SK-N-SH (cell line): Measurements from ENCODE around the gene PDCD2. TPM values are rescaled to one million over a fixed set of nuclear protein-coding genes. Genes with fewer than 3 reads are reported as not detected.

Source experiments
- CTCF ChIA-PET: fragments of 300-600, 350-600 bp; formaldehyde crosslinking; extraction: SDS; loops from one replicate; lab custom pipeline; 2021; lab: Yijun Ruan, JAX
- POLR2A ChIA-PET: fragments of 350-600 bp; sonication (Branson Sonifier 250); formaldehyde crosslinking; extraction: SDS; loops from one replicate; lab custom pipeline; 2020; ENCODE audit warnings: antibody characterized with exemption, inconsistent platforms; lab: Yijun Ruan, JAX
- DNase-seq: peaks from one replicate; pipeline ENCODE4 v3.0.0; 2012
- H2AFZ ChIP-seq: fragments of 200-600 bp; sonication (generic); 2 replicates; pipeline ENCODE4 v1.8.1; 2016; ENCODE audit warnings: antibody characterized with exemption, mild to moderate bottlenecking, low read depth
- H3F3A ChIP-seq: fragments of 200-600 bp; sonication (generic); replicated peaks from 2 replicates; pipeline ENCODE3; 2016; ENCODE audit warnings: antibody characterized with exemption, mild to moderate bottlenecking; ENCODE audit not compliant: insufficient read depth
- H3K27ac ChIP-seq, 2 experiments: fragments of 200-500 bp in 1 of 2; fragments of 200-600 bp in 1 of 2; sonication (Bioruptor generic) in 1 of 2; sonication (generic), shearing (Covaris generic) in 1 of 2; 2 replicates each; pipeline versions ENCODE4 v1.5.1 to v1.6.1; 2014 to 2016; ENCODE audit warnings: low read depth in 2 of 2, inconsistent platforms in 1 of 2, low read length in 1 of 2, mild to moderate bottlenecking in 1 of 2, mixed read lengths in 1 of 2
- H3K27me3 ChIP-seq: fragments of 200-600 bp; sonication (generic), shearing (Covaris generic); 2 replicates; pipeline ENCODE4 v1.6.1; 2016; ENCODE audit warnings: mixed run types; ENCODE audit not compliant: insufficient read depth
- H3K36me3 ChIP-seq, 2 experiments: fragments of 200-500 bp in 1 of 2; fragments of 200-600 bp in 1 of 2; sonication (Bioruptor generic) in 1 of 2; sonication (generic) in 1 of 2; replicated peaks in 1 of 2; 2 replicates each; pipeline versions ENCODE3 to v1.5.1; 2014 to 2016; ENCODE audit warnings: low read length in 1 of 2, mild to moderate bottlenecking in 1 of 2; ENCODE audit not compliant: insufficient read depth in 2 of 2, control insufficient read depth in 1 of 2
- H3K4me1 ChIP-seq, 2 experiments: fragments of 200-500 bp in 1 of 2; fragments of 200-600 bp in 1 of 2; sonication (Bioruptor generic) in 1 of 2; sonication (generic), shearing (Covaris generic) in 1 of 2; 2 replicates each; pipeline versions ENCODE4 v1.5.1 to v1.6.1; 2014 to 2016; ENCODE audit warnings: low read depth in 1 of 2, low read length in 1 of 2, mixed run types in 1 of 2; ENCODE audit not compliant: insufficient read depth in 2 of 2, control insufficient read depth in 1 of 2
- H3K4me2 ChIP-seq: fragments of 200-600 bp; sonication (generic), shearing (Covaris generic); 2 replicates; pipeline ENCODE4 v1.6.1; 2017; ENCODE audit warnings: mixed run types
- H3K4me3 ChIP-seq, 2 experiments: fragments of 200-500 bp in 1 of 2; fragments of 200-600 bp in 1 of 2; sonication (Bioruptor generic) in 1 of 2; sonication (generic), shearing (Covaris generic) in 1 of 2; 2 replicates each; pipeline versions ENCODE4 v1.5.1 to v1.8.1; 2014 to 2016; ENCODE audit warnings: low read depth in 2 of 2, inconsistent platforms in 1 of 2, low read length in 1 of 2, mild to moderate bottlenecking in 1 of 2, mixed read lengths in 1 of 2, moderate library complexity in 1 of 2
- H3K79me2 ChIP-seq: fragments of 200-600 bp; sonication (generic); 2 replicates; pipeline ENCODE4 v1.8.1; 2017; ENCODE audit warnings: mild to moderate bottlenecking; ENCODE audit not compliant: insufficient read depth
- H3K9ac ChIP-seq: fragments of 200-600 bp; sonication (generic); 2 replicates; pipeline ENCODE4 v1.6.1; 2017; ENCODE audit warnings: mixed run types
- H3K9me2 ChIP-seq: fragments of 200-600 bp; sonication (generic); 2 replicates; pipeline ENCODE4 v1.6.1; 2017; ENCODE audit warnings: mixed run types
- H3K9me3 ChIP-seq: fragments of 200-600 bp; sonication (generic); 2 replicates; pipeline ENCODE4 v1.6.1; 2017; ENCODE audit warnings: mixed run types, mild to moderate bottlenecking, moderate library complexity
- H4K20me1 ChIP-seq: fragments of 200-600 bp; sonication (generic); 2 replicates; pipeline ENCODE4 v1.6.1; 2017; ENCODE audit warnings: mild to moderate bottlenecking, mixed run types; ENCODE audit not compliant: insufficient read depth
- CHD2 ChIP-seq: fragments of 150-350 bp; IDR thresholded peaks from 2 replicates; pipeline ENCODE4 v1.6.1; 2018; ENCODE audit warnings: low read length; ENCODE audit not compliant: partially characterized antibody
- ELF1 ChIP-seq: IDR thresholded peaks from 2 replicates; pipeline ENCODE4 v1.4.0; 2012
- FOXJ3 ChIP-seq: sonication (generic); formaldehyde crosslinking; IDR thresholded peaks from 2 replicates; pipeline ENCODE4 v1.5.1; 2020; ENCODE audit warnings: mild to moderate bottlenecking, missing genetic modification reagents
- GABPA ChIP-seq: IDR thresholded peaks from 2 replicates; pipeline ENCODE4 v1.4.0; 2012; ENCODE audit warnings: low read depth, mild to moderate bottlenecking
- MAX ChIP-seq: IDR thresholded peaks from 2 replicates; pipeline ENCODE4 v1.4.0; 2012; ENCODE audit warnings: low read depth
- MEF2A ChIP-seq: IDR thresholded peaks from 2 replicates; pipeline ENCODE4 v1.4.0; 2012; ENCODE audit warnings: low read depth, borderline replicate concordance
- MXI1 ChIP-seq: IDR thresholded peaks from 2 replicates; pipeline ENCODE4 v1.6.1; 2012; ENCODE audit warnings: mild to moderate bottlenecking, low read depth, low read length, improper control_type of control experiment
- POLR2AphosphoS5 ChIP-seq: IDR thresholded peaks from 2 replicates; pipeline ENCODE4 v1.6.1; 2012; ENCODE audit warnings: low read depth, low read length
- RAD21 ChIP-seq: IDR thresholded peaks from 2 replicates; pipeline ENCODE4 v1.6.1; 2012; ENCODE audit warnings: mild to moderate bottlenecking, low read length
- RCOR1 ChIP-seq: fragments of 150-350 bp; IDR thresholded peaks from 2 replicates; pipeline ENCODE4 v1.6.1; 2017; ENCODE audit warnings: antibody characterized with exemption, low read length
- RXRA ChIP-seq: IDR thresholded peaks from 2 replicates; pipeline ENCODE4 v1.4.0; 2012; ENCODE audit warnings: low read depth, mild to moderate bottlenecking, borderline replicate concordance
- SIN3A ChIP-seq: IDR thresholded peaks from 2 replicates; pipeline ENCODE4 v1.6.1; 2012; ENCODE audit warnings: low read depth, mild to moderate bottlenecking, low read length, moderate library complexity, borderline replicate concordance
- SMC3 ChIP-seq: IDR thresholded peaks from 2 replicates; pipeline ENCODE4 v1.6.1; 2012; ENCODE audit warnings: low read depth, low read length, improper control_type of control experiment
- TAF1 ChIP-seq: IDR thresholded peaks from 2 replicates; pipeline ENCODE4 v1.6.1; 2012; ENCODE audit warnings: low read depth, mild to moderate bottlenecking, low read length, moderate library complexity, borderline replicate concordance
- TCF12 ChIP-seq: IDR thresholded peaks from 2 replicates; pipeline ENCODE4 v1.4.0; 2012
- TEAD4 ChIP-seq: IDR thresholded peaks from 2 replicates; pipeline ENCODE4 v1.4.0; 2012; ENCODE audit warnings: mild to moderate bottlenecking, borderline replicate concordance; ENCODE audit not compliant: insufficient read depth
- USF1 ChIP-seq: IDR thresholded peaks from 2 replicates; pipeline ENCODE4 v1.4.0; 2012; ENCODE audit warnings: low read depth, borderline replicate concordance
- YY1 ChIP-seq: IDR thresholded peaks from 2 replicates; pipeline ENCODE4 v1.4.0; 2012; ENCODE audit warnings: low read depth, mild to moderate bottlenecking
- WGBS: methylation state at CpG from one replicate; pipeline ENCODE4 v1.1.6; 2017; ENCODE audit warnings: low lambda C conversion rate; 5-methylcytosine and 5-hydroxymethylcytosine counted together
- polyA plus RNA-seq, 3 experiments: library from polyadenylated mRNA; depleted of rRNA; stranded (reverse); fragments of >200 nt; gene quantifications; 2 replicates each; pipeline ENCODE4 v1.2.3, GENCODE V29; 2012
- TF ChIP-seq, protein P1 (sequence below): IDR thresholded peaks from 2 replicates; pipeline ENCODE4 v1.4.0; 2012; ENCODE audit warnings: low read depth, borderline replicate concordance
- TF ChIP-seq, protein P2 (sequence below): IDR thresholded peaks from 2 replicates; pipeline ENCODE4; 2012

Gene PDCD2
- polyA plus RNA-seq, 1 of the 3 experiments (the other 2 are of a cell fraction) = 82.1 TPM

DNA sequence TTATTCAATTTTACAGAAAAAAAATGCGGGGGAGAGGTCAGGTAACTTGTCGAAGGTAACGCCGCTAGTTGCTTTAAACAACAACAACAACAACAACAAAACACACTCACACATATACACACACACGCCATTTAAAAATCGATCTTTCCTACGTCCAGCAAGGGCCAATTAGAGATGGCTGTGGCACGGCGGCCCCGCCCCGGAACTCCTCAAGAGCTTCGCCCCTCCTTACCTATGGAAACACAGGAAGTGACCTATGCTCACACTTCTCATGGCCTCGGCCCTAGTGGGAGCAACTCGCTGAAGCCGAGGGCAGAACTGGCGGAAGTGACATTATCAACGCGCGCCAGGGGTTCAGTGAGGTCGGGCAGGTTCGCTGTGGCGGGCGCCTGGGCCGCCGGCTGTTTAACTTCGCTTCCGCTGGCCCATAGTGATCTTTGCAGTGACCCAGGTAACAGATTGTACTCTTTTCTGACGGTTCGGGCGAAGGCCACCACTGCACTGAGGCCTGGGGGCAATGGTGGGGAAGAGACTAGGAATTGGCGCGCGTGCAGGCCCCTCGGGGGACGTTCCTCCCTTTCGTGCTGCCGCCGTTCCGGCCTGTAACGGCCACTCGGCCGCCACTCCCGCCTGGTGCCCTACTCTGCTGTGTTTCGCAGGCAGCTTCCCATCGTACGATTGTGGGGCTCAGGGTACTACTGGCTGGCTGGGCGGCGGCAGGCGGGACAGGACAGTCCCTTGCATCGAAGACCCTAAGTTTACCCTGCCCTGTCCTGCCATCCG lies 30.2 kb downstream of the PDCD2 start, which contains the start of gene TBP:
TSS of gene TBP (plus strand) at position 357 of the 783 bp plus-strand sequence. CDS start 2,661 bp downstream, outside the sequence.
- CTCF ChIA-PET = interaction anchor here (1.2 to 1.5 kb wide), 2 partner anchors 723 to 763 kb away, joined by 4 to 5 read pairs; no protein-coding TSS in a partner anchor
- POLR2A ChIA-PET = interaction anchor here (0.6 to 1.3 kb wide), 5 partner anchors 8 to 804 kb away, joined by 3 to 10 read pairs (median 4); partner anchors contain the start of genes ERMARD and PDCD2
- H3K9me3 ChIP-seq = no peaks in the 10 kb centered on the region

More for the DNA sequence above, 30.2 kb downstream of the PDCD2 start, which contains the start of gene TBP:
- peak within 1 kb of the TSS; percentile 90 for H3K9ac ChIP-seq
- TF ChIP-seq ELF1 = peak; percentile 99
- TF ChIP-seq USF1 = no peak
- TF ChIP-seq YY1 = peak; percentile 85
- peak; percentile 73 for TF ChIP-seq TAF1
- peak; percentile 76 for TF ChIP-seq POLR2AphosphoS5
- TF ChIP-seq, protein P1, sequence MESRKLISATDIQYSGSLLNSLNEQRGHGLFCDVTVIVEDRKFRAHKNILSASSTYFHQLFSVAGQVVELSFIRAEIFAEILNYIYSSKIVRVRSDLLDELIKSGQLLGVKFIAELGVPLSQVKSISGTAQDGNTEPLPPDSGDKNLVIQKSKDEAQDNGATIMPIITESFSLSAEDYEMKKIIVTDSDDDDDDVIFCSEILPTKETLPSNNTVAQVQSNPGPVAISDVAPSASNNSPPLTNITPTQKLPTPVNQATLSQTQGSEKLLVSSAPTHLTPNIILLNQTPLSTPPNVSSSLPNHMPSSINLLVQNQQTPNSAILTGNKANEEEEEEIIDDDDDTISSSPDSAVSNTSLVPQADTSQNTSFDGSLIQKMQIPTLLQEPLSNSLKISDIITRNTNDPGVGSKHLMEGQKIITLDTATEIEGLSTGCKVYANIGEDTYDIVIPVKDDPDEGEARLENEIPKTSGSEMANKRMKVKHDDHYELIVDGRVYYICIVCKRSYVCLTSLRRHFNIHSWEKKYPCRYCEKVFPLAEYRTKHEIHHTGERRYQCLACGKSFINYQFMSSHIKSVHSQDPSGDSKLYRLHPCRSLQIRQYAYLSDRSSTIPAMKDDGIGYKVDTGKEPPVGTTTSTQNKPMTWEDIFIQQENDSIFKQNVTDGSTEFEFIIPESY = peak; percentile 93
- TF ChIP-seq MAX = peak; percentile 94
- no peak for TF ChIP-seq RAD21
- no peak for TF ChIP-seq TEAD4
- 0 out of 2 replicates have a peak, but pooled peaks have one; percentile 56 for TF ChIP-seq SIN3A
- TF ChIP-seq RCOR1 = peak; percentile 52; the same call in 1 of the 2 replicates
- TF ChIP-seq TCF12 = peak; percentile 40; the same call in 1 of the 2 replicates
- TF ChIP-seq, protein P2, sequence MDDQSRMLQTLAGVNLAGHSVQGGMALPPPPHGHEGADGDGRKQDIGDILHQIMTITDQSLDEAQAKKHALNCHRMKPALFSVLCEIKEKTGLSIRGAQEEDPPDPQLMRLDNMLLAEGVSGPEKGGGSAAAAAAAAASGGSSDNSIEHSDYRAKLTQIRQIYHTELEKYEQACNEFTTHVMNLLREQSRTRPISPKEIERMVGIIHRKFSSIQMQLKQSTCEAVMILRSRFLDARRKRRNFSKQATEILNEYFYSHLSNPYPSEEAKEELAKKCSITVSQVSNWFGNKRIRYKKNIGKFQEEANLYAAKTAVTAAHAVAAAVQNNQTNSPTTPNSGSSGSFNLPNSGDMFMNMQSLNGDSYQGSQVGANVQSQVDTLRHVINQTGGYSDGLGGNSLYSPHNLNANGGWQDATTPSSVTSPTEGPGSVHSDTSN = no peak; the same call in 1 of the 2 replicates
- peak; percentile 52; the same call in 1 of the 2 replicates for TF ChIP-seq RXRA
- peak; percentile 98 for TF ChIP-seq GABPA
- no peak for TF ChIP-seq MEF2A
- peak; percentile 66 for TF ChIP-seq MXI1
- TF ChIP-seq CHD2 = peak; percentile 95
- TF ChIP-seq SMC3 = no peak
- peak; percentile 67; the same call in 1 of the 2 replicates for TF ChIP-seq FOXJ3 (CRISPR knock-in tag)
- TF ChIP-seq, all 33 proteins: peak for 14
- Histone ChIP-seq H3K4me1 (peaks cover 19 to 23% of the 10 kb centered on the region in 2 experiments; a peak in 3 of 4 replicates), H3K79me2 (peaks cover 90% of the 10 kb centered on the region), H3K36me3 (peaks cover 22 to 33% of the 10 kb centered on the region in 2 experiments), H3F3A (peaks cover 5% of the 10 kb centered on the region), H3K27me3 (no peaks in the 10 kb centered on the region), H3K9me2 (no peaks in the 10 kb centered on the region), H3K27ac (peak within 1 kb of the TSS; percentile 77 to 92), H2AFZ (peak within 1 kb of the TSS; percentile 89), H4K20me1 (peaks cover 35% of the 10 kb centered on the region), H3K4me2 (peak within 1 kb of the TSS; percentile 91), H3K4me3 (peak within 1 kb of the TSS; percentile 89 to 100)
- DNase-seq = peak; percentile 91
- WGBS = under 1% methylated on average over 19 of the region's 51 CpGs
